Endothelial cell of umbilical vein (primary cell): ENCODE results near the gene COL23A1. TPM values are rescaled to one million over a fixed set of nuclear protein-coding genes. Genes with fewer than 3 reads are reported as not detected.

ENCODE experiments used
- BruUV-seq: library from RNA; stranded (reverse); fragments of 400-500 nt; replicated peaks from 2 replicates; lab custom pipeline; 2021; lab: Mats Ljungman, UMichigan
- CTCF ChIA-PET: fragments of 300-600, 350-600 bp; sonication (Branson Sonifier 250); formaldehyde crosslinking; loops from one replicate; lab custom pipeline; 2021; ENCODE audit warnings: antibody characterized with exemption, inconsistent platforms; lab: Charles Lee
- POLR2A ChIA-PET: fragments of 300-600, 350-600 bp; sonication (Branson Sonifier 250); formaldehyde crosslinking; loops from one replicate; lab custom pipeline; 2021; ENCODE audit warnings: antibody characterized with exemption, inconsistent platforms; lab: Charles Lee
- DNase-seq: peaks from one replicate; pipeline ENCODE4 v3.0.0-alpha.2; 2011; ENCODE audit warnings: low read depth, low spot score
- FAIRE-seq: peaks from 2 replicates; lab custom pipeline; 2011; peaks lifted over from hg19 to GRCh38; lab: Jason Lieb, UNC
- H2AFZ ChIP-seq: 2 replicates; pipeline ENCODE4 v1.6.0; 2012; ENCODE audit warnings: low read depth, low read length, control low read depth, inconsistent platforms
- H3K27ac ChIP-seq: 2 replicates; pipeline ENCODE4 v1.5.1; 2011; ENCODE audit warnings: low read depth, mild to moderate bottlenecking, control low read depth, low read length, moderate library complexity; ENCODE audit not compliant: insufficient read depth
- H3K27me3 ChIP-seq, 2 experiments: 2 replicates each; pipeline versions ENCODE4 v1.6.0 to v1.6.1; 2011; ENCODE audit warnings: low read length in 2 of 2, mixed read lengths in 1 of 2; ENCODE audit not compliant: control insufficient read depth in 2 of 2, insufficient read depth in 2 of 2
- H3K36me3 ChIP-seq, 2 experiments: 2 replicates in 1 of 2; 3 replicates in 1 of 2; pipeline ENCODE4 v1.5.1; 2011; ENCODE audit warnings: low read length in 2 of 2, mild to moderate bottlenecking in 1 of 2, moderate library complexity in 1 of 2; ENCODE audit not compliant: control insufficient read depth in 2 of 2, insufficient read depth in 2 of 2; ENCODE audit errors: extremely low read depth in 1 of 2
- H3K4me1 ChIP-seq: 3 replicates; pipeline ENCODE4 v1.5.1; 2011; ENCODE audit warnings: mild to moderate bottlenecking, low read length; ENCODE audit not compliant: control insufficient read depth, insufficient read depth; ENCODE audit errors: extremely low read depth
- H3K4me2 ChIP-seq: 2 replicates; pipeline ENCODE4 v1.6.1; 2011; ENCODE audit warnings: low read length, control low read depth, mixed read lengths; ENCODE audit not compliant: insufficient read depth
- H3K4me3 ChIP-seq, 3 experiments: fragments of 200-600 bp in 1 of 3; sonication (generic), shearing (Covaris generic) in 1 of 3; replicated peaks in 1 of 3; 2 replicates each; pipeline ENCODE4 v1.5.1; 2011 to 2016; ENCODE audit warnings: control low read depth in 3 of 3, low read length in 3 of 3, mild to moderate bottlenecking in 2 of 3, inconsistent platforms in 1 of 3, low read depth in 1 of 3, moderate library complexity in 1 of 3; ENCODE audit not compliant: insufficient read depth in 1 of 3
- H3K79me2 ChIP-seq: 2 replicates; pipeline ENCODE4 v1.6.0; 2012; ENCODE audit warnings: low read length, inconsistent platforms; ENCODE audit not compliant: control insufficient read depth, insufficient read depth
- H3K9ac ChIP-seq: replicated peaks from 2 replicates; pipeline ENCODE3; 2011; ENCODE audit warnings: low read length, control low read depth; ENCODE audit not compliant: insufficient read depth; ENCODE audit errors: extremely low read depth
- H3K9me1 ChIP-seq: replicated peaks from 3 replicates; pipeline ENCODE4 v1.6.0; 2011; ENCODE audit warnings: mild to moderate bottlenecking, low read length; ENCODE audit not compliant: control insufficient read depth, insufficient read depth; ENCODE audit errors: extremely low read depth
- H3K9me3 ChIP-seq: replicated peaks from 2 replicates; pipeline ENCODE4 v1.5.1; 2012; ENCODE audit warnings: low read length, inconsistent platforms; ENCODE audit not compliant: control insufficient read depth, insufficient read depth
- H4K20me1 ChIP-seq: replicated peaks from 2 replicates; pipeline ENCODE3; 2011; ENCODE audit warnings: mild to moderate bottlenecking, low read length; ENCODE audit not compliant: control insufficient read depth, insufficient read depth; ENCODE audit errors: extremely low read depth
- EZH2 ChIP-seq: IDR thresholded peaks from 2 replicates; pipeline ENCODE4 v1.6.1; 2012; ENCODE audit warnings: borderline replicate concordance, low read depth, mild to moderate bottlenecking, moderate library complexity, low read length, inconsistent platforms; ENCODE audit not compliant: severe bottlenecking
- FOS ChIP-seq: IDR thresholded peaks from 2 replicates; pipeline ENCODE4 v1.6.1; 2011; ENCODE audit warnings: mild to moderate bottlenecking, low read length, moderate library complexity, borderline replicate concordance; ENCODE audit not compliant: insufficient read depth
- GATA2 ChIP-seq: IDR thresholded peaks from 2 replicates; pipeline ENCODE4 v1.7.0; 2011; ENCODE audit warnings: low read depth, mild to moderate bottlenecking, moderate library complexity, mixed read lengths, low read length; ENCODE audit not compliant: insufficient read length, insufficient read depth
- JUN ChIP-seq: IDR thresholded peaks from 2 replicates; pipeline ENCODE4 v1.6.1; 2011; ENCODE audit warnings: borderline replicate concordance, low read depth; ENCODE audit not compliant: insufficient read length, insufficient read depth
- MYC ChIP-seq: IDR thresholded peaks from one replicate; pipeline ENCODE4 v1.6.1; 2011; ENCODE audit warnings: mild to moderate bottlenecking, low read depth, low read length
- POLR2A ChIP-seq: IDR thresholded peaks from 2 replicates; pipeline ENCODE4 v1.6.1; 2012; ENCODE audit warnings: low read depth, mild to moderate bottlenecking, control low read depth, low read length
- POLR2AphosphoS5 ChIP-seq: IDR thresholded peaks from 2 replicates; pipeline ENCODE4 v1.6.1; 2012; ENCODE audit warnings: low read depth, mild to moderate bottlenecking, control low read depth, low read length, moderate library complexity; ENCODE audit not compliant: insufficient read depth
- dilution Hi-C: fragments of 300-500 bp; cut with MboI; formaldehyde crosslinking; loops from one replicate; pipeline ENCODE4 v1.15.0; 2019; ENCODE audit warnings: low sequenced_read_pairs; ENCODE audit not compliant: extremely low pct_ligation_motif_present
- intact Hi-C: fragments of 100-400 bp; cut with micrococcal nuclease; formaldehyde crosslinking; loops from one replicate; pipeline ENCODE4 v1.10.0; 2022
- polyA plus RNA-seq, 4 experiments: library from polyadenylated mRNA; depleted of rRNA in 3 of 4; stranded (reverse) in 3 of 4; unstranded in 1 of 4; fragments of >200 nt; gene quantifications; 2 replicates each; pipeline versions ENCODE4 v1.2.1 to v1.2.3, GENCODE V29; 2011 to 2012; ENCODE audit warnings: missing spikeins in 1 of 4
- total RNA-seq: library from RNA; stranded (reverse); gene quantifications from 2 replicates; pipeline ENCODE4 v1.2.3, GENCODE V29; 2021
- TF ChIP-seq, protein P1 (sequence below): IDR thresholded peaks from 2 replicates; pipeline ENCODE4 v1.6.1; 2011; ENCODE audit not compliant: insufficient read depth, insufficient read length
- TF ChIP-seq, protein P2 (sequence below), 2 donors: IDR thresholded peaks; 1 replicate in 1 of 2; 2 replicates in 1 of 2; pipeline ENCODE4 v1.5.1; 2011; ENCODE audit warnings: low read length in 2 of 2, mild to moderate bottlenecking in 2 of 2, moderate library complexity in 2 of 2, control low read depth in 1 of 2, inconsistent platforms in 1 of 2, low read depth in 1 of 2; ENCODE audit not compliant: insufficient read depth in 1 of 2; ENCODE audit errors: extremely low read depth in 1 of 2

The COL23A1 gene
- total and polyA plus RNA-seq, 2 donors (not counting 3 experiments of a cell fraction or from before 2014, with no cell fraction given): not detected

DNA sequence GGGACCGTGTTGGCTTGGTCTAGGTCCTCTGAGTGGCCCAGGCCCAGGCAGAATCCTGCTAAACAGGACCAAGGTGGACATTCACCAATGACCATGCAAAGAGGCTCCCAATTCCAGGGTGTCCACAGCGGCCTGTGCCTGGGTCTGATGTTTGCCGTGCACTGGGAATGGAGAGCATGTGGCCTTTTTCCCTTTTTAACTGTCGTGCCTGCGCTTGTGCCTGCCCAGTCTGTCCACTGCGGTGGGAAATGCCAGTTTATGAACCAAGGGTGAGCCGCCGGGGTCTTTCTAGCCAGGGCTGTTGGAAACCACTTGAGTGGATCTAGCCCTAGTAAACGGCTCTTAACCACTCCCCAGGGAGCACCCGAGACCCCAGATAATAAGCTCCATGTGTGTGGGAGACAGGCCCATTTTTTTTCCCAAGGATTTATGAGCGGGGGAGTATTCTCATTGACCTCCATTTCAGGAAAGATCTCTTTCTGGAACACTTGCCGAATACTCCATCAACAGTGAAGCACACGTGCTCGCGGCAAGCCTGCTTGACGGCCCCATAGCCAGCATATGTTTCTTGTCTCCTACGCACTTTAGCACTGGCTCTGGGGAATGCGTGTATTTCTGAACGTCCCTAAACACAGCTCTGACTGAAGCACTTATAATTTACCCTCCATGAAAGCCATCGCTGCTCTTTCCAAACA, 264.4 kb downstream of the COL23A1 start:
- no TSS peak for BruUV-seq
- no peaks in the 10 kb centered on the region for H3K4me1 ChIP-seq
- FAIRE-seq (no peak), DNase-seq (no peak)
- intact Hi-C loops (no loop called here), dilution Hi-C loops (no loop called here)
- H3K9me1 ChIP-seq: no peaks in the 10 kb centered on the region
- no peak overlapping the region for H3K4me3 ChIP-seq
- H3K79me2 ChIP-seq: no peaks in the 10 kb centered on the region
- ChIA-PET POLR2A (no interaction called here), CTCF (no interaction called here)
- no peak overlapping the region for H3K27ac ChIP-seq
- no peak overlapping the region for H3K4me2 ChIP-seq
- no peak overlapping the region for H2AFZ ChIP-seq
- H4K20me1 ChIP-seq: no peaks in the 10 kb centered on the region
- no peaks in the 10 kb centered on the region for H3K9me3 ChIP-seq
- no peak overlapping the region for H3K9ac ChIP-seq
- no peaks in the 10 kb centered on the region for H3K36me3 ChIP-seq
- no peaks in the 10 kb centered on the region for H3K27me3 ChIP-seq
- no peak for TF ChIP-seq POLR2AphosphoS5
- TF ChIP-seq, protein P1, sequence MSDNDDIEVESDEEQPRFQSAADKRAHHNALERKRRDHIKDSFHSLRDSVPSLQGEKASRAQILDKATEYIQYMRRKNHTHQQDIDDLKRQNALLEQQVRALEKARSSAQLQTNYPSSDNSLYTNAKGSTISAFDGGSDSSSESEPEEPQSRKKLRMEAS: no peak
- no peak for TF ChIP-seq GATA2

DNA sequence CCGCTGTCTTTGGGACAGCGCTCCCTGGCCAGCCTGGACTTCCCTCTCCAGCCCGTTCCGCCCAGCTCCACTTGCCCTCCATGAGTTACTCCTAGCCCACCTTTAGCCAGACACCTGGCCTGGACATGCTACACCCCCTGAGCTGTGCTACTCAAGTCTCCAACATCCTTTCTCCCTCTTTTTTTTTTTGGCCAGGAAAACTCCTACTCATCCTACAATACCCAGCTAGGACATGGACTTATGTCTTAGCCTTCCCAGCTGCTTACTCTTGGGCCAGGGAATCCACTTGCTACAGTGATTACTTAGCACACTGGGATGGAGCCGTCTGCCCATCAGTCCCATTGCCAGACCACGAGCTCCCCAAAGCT, 264.9 kb downstream of the COL23A1 start:
- ChIA-PET POLR2A (no interaction called here), CTCF (no interaction called here)
- H3K36me3 ChIP-seq: no peaks in the 10 kb centered on the region
- DNase-seq: no peak
- H3K4me2 ChIP-seq: no peak overlapping the region
- no peak overlapping the region for H2AFZ ChIP-seq
- H3K9ac ChIP-seq: no peak overlapping the region
- H3K9me3 ChIP-seq: no peaks in the 10 kb centered on the region
- no peaks in the 10 kb centered on the region for H3K9me1 ChIP-seq
- no peaks in the 10 kb centered on the region for H3K27me3 ChIP-seq
- no TSS peak for BruUV-seq
- no peaks in the 10 kb centered on the region for H3K4me1 ChIP-seq
- dilution Hi-C loops (no loop called here), intact Hi-C loops (no loop called here)
- TF ChIP-seq POLR2A (no peak), MYC (no peak), EZH2 (no peak), JUN (no peak), FOS (no peak), POLR2AphosphoS5 (no peak), GATA2 (no peak)
- TF ChIP-seq, protein P2, sequence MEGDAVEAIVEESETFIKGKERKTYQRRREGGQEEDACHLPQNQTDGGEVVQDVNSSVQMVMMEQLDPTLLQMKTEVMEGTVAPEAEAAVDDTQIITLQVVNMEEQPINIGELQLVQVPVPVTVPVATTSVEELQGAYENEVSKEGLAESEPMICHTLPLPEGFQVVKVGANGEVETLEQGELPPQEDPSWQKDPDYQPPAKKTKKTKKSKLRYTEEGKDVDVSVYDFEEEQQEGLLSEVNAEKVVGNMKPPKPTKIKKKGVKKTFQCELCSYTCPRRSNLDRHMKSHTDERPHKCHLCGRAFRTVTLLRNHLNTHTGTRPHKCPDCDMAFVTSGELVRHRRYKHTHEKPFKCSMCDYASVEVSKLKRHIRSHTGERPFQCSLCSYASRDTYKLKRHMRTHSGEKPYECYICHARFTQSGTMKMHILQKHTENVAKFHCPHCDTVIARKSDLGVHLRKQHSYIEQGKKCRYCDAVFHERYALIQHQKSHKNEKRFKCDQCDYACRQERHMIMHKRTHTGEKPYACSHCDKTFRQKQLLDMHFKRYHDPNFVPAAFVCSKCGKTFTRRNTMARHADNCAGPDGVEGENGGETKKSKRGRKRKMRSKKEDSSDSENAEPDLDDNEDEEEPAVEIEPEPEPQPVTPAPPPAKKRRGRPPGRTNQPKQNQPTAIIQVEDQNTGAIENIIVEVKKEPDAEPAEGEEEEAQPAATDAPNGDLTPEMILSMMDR (IDR thresholded peaks at IDR 0.05; ENCODE audit: extremely low read depth in 1 of 2, insufficient read depth in 1 of 2, low read depth in 1 of 2, low read length in 2 of 2): no peak
- TF ChIP-seq, protein P1: no peak
- H4K20me1 ChIP-seq: no peaks in the 10 kb centered on the region
- no peak overlapping the region for H3K27ac ChIP-seq
- no peaks in the 10 kb centered on the region for H3K79me2 ChIP-seq
- no peak for FAIRE-seq
- no peak overlapping the region for H3K4me3 ChIP-seq
